ENCODE data around the gene ABHD17C.
A peak's percentile ranks its signal among the peaks of the same experiment; 100 is the strongest.

ABHD17C gene

DNA sequence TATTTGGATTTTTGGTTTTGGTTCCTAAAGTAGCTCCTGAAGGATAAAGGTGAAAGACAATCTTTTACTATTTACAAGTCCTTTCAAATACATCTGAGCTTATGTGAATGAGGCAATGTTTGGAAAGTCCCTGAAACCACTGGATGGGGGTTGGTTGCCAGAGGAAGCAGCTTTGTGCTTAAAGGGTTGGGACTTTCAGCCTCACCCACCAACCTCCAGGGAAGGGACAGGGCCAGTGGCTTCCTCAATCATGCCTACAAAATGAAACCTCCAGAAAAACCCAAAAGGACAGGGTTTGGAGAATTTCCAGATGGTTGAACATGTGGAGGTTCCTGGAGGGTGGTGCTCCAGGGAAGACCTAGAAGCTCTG lies 20.9 kb upstream of the ABHD17C start:
- DNase-seq: no peak
- TF ChIP-seq GATA1 (IDR thresholded peaks at IDR 0.05; ENCODE audit: low read depth, low read length) (no peak), POLR2A (IDR thresholded peaks at IDR 0.05; ENCODE audit: low read length) (no peak)

DNA sequence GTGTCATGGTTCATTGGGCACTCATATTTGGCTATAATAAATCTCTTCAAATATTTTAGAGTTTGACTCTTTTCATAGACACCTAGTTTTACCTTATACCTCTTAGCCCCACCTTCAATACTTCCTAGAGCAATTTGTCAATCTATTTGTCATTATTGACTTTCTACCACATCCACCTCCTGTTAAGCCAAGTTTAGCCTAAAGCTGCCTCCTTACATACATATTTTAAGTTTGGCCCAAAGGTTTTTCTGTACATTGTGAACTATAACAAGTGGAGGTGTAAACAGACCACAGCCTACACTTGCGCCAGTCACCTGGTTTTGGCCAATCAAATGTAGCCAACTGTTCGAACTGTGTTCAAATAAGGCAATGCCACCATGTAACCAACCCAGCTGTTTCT lies 18.1 kb upstream of the ABHD17C start:
- TF ChIP-seq GATA1 (IDR thresholded peaks at IDR 0.05; ENCODE audit: low read depth, low read length) (no peak), POLR2A (IDR thresholded peaks at IDR 0.05; ENCODE audit: low read length) (no peak)
- no peak for DNase-seq

DNA sequence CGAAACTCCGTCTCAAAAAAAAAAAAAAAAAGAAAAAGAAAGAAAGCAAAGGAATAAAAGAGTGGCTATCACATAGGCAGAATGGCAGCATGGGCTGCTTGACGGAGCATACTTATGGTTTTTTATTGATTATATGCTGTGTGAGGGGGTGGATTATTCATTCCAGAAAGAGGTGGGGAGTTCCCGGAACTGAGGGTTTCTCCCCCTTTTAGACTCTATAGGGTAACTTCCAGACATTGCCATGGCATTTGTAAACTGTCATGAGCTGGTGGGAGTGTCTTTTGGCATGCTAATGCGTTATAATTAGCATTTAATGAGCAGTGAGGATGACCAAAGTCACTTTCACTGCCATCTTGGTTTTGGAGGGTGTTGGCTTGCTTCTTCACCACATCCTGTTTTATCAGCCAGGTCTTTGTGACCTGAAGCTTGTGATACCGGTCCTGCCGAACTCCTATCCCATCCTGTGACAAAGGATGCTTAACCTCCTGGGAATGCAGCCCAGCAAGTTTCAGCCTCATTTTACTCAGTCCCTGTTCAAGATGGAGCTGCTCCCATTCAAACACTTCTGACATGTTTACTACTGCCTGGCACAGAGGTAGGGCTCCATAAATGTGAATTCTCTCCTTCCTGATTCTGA lies 15.8 kb upstream of the ABHD17C start:
- no peak for TF ChIP-seq GATA1 (IDR thresholded peaks at IDR 0.05; ENCODE audit: low read depth, low read length)
- no peak for TF ChIP-seq POLR2A (IDR thresholded peaks at IDR 0.05; ENCODE audit: low read length)
- no peak for DNase-seq

DNA sequence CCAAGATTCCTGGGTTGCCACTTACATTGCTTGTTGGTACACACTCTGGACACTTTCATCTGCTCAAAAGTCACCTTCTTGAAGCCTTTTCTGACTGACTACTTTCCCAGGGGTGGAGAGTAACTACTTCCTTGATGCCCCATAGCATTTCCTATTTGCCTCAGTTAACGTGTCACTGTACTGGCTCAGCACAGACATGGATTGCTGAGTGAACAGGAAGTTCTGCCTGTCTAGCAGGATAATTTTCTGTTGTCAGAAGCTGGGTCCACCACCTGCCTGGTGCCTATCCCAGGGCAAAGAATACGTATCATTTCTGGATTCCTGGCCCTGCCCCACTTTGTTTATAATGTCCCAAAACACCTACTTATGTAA lies 15.3 kb upstream of the ABHD17C start:
- DNase-seq: no peak
- TF ChIP-seq POLR2A (IDR thresholded peaks at IDR 0.05; ENCODE audit: low read length): no peak
- TF ChIP-seq GATA1 (IDR thresholded peaks at IDR 0.05; ENCODE audit: low read depth, low read length): no peak

DNA sequence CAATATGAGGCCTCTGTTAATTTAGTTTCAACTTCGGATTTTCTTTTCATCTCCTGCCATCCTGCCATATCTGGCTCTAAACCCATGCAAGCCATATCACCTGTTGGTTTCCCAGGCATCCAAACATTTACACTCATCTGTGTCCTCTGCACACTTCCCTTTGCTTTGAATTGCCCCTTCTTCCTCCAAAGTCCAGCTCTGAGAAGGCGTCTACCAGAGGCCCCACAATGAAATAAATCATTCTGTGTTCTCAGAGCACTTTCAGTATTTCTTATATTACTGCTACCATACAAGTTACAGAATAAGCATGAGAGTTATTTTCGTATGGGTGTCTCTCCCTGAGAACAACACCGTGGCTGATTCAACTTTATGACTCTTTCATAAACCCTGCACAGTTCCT lies 12.9 kb upstream of the ABHD17C start:
- TF ChIP-seq POLR2A (IDR thresholded peaks at IDR 0.05; ENCODE audit: low read length): no peak
- TF ChIP-seq GATA1 (IDR thresholded peaks at IDR 0.05; ENCODE audit: low read depth, low read length): no peak
- DNase-seq: no peak

DNA sequence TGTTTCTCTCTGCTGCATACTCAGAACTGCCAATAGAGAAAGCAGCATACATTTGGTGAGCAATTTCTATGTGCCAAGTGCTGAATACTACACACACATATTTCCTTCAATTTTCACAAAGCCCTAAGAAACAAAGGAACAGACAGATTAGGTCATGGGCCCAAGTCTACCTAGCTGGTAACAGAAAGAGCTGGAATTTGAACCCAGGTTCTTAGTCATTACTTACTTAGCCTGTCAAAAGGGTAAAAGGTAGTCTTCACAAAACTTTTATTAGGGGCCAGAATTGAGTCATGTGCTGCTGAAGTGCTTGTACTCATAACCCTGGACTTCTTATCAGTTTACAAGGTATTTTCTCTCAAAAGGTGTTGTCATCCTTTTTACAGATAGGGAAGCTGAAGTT lies 10.4 kb upstream of the ABHD17C start:
- DNase-seq: no peak
- TF ChIP-seq POLR2A (IDR thresholded peaks at IDR 0.05; ENCODE audit: low read length) (no peak), GATA1 (IDR thresholded peaks at IDR 0.05; ENCODE audit: low read depth, low read length) (no peak)

DNA sequence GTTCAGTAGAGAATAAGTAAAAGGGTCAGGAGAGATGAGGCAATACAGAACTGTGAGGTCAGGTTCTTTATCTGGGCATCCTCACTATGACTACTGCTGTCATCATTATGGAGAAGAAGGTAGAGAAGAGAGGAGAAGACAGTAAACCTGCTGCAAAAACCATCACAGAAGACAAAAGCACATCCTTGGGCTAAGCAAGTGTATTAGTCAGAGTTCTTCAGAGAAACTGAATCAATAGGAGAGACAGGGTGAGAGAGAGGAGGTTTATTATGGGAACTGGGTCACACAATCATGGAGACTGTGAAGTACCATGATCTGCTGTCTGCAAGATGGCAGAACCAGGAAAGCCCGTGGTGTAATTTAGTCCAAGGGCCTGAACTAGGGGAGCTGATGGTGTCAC lies 9.5 kb upstream of the ABHD17C start:
- DNase-seq: no peak
- TF ChIP-seq POLR2A (IDR thresholded peaks at IDR 0.05; ENCODE audit: low read length) (no peak), GATA1 (IDR thresholded peaks at IDR 0.05; ENCODE audit: low read depth, low read length) (no peak)

DNA sequence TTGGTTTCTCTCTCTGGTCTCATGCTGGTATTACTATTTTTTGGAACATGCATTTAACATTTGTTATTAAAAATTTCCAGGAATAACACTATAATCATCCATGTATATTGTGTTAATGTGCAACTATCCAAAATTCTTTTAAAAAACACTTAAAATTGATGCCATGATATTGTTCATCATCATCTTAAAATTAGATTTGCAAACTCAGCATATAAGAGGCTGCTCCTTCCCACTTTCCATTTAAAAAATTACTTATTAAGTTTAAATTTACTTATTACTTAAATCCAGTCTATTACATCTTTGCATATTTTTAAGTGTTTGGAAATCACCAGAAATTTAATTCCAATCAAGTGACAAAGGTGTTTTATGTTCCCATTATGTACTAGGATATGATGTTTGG lies 5.8 kb upstream of the ABHD17C start:
- no peak for TF ChIP-seq POLR2A (IDR thresholded peaks at IDR 0.05; ENCODE audit: low read length)
- no peak for TF ChIP-seq GATA1 (IDR thresholded peaks at IDR 0.05; ENCODE audit: low read depth, low read length)
- DNase-seq: no peak

DNA sequence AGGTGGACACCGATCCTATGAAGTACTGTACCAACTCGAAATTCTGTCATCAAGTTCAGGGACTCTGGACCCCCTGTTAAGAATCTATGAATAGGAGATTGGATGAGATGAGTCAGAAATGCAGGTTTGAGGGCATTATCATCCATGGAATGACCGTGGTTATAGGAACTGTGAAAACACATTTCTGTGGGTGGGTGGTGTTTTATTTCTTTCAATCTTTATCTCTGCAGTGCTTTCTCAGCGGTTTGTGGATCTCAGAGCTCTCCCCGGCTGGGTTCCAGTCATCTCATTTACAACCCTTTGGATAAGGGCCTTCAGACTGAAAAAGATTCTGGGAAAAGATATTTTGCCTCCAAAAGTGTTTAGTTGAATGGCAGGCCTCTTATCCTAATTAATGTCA lies 5.4 kb upstream of the ABHD17C start:
- no peak for DNase-seq
- TF ChIP-seq GATA1 (IDR thresholded peaks at IDR 0.05; ENCODE audit: low read depth, low read length): no peak
- TF ChIP-seq POLR2A (IDR thresholded peaks at IDR 0.05; ENCODE audit: low read length): no peak

DNA sequence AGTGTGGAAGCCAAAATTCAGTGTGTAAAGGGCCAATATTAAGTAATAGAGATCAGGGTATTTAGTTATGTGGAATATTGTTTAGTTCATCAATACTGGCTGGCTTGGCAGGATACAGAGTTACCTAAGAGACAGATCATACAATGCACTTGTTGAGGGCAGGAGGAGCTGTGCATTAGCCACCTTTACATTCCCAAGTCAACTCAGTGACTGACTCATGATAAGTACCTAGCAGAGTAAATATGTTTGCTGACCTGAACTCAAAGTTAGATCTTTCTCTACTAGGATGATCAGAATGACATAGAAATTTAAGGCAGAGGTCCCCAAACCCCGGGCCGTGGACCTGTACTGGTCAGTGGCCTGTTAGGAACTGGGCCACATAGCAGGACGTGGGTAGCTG lies 3.5 kb upstream of the ABHD17C start:
- DNase-seq: no peak

DNA sequence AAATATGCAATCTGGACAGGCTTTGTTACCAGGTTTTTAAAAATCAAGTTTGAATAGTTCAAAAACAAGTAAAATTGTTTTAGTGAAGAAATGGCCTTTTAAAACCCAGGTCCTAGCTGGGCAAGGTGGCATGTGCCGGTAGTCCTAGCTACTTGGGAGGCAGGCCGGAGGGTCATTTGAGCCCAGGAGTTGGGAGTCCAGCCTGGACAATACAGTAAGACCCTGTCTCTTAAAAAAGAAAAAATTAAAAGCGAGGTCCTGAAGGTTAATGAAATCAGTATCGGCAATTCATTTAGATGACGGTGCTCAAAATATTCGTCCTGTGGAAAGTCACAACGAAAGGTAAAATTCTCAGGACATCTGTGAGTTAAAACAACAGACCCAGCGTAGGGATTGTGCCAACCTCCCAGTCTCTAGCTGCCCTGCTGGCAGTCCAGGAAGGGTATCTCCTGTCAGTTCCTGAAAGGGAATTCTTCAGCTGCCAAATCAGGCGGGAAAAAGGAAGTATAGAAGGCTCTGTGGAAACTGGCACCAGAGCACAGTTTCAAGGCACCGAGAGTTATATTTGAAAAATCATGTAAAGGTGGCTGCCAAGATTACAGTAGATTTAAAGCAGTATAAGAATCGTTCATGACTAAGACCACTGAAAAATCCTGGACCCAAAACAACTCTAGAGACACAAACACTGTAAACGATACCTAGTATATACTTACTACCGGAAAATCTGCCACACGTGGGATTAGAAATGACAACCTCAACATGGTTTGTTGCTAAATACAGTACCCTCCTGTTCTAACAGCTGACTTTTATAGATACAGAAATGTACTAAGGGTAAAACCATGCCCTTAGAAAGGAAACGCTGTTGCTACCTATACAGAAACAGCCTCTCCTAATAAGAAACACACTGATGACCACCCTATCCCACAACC lies 1.2 kb upstream of the ABHD17C start:
- no peak for DNase-seq
- TF ChIP-seq POLR2A (IDR thresholded peaks at IDR 0.05; ENCODE audit: low read length): no peak
- TF ChIP-seq GATA1 (IDR thresholded peaks at IDR 0.05; ENCODE audit: low read depth, low read length): no peak

More for the DNA sequence above, 3.5 kb upstream of the ABHD17C start:
- TF ChIP-seq GATA1 (IDR thresholded peaks at IDR 0.05; ENCODE audit: low read depth, low read length) (no peak), POLR2A (IDR thresholded peaks at IDR 0.05; ENCODE audit: low read length) (no peak)

DNA sequence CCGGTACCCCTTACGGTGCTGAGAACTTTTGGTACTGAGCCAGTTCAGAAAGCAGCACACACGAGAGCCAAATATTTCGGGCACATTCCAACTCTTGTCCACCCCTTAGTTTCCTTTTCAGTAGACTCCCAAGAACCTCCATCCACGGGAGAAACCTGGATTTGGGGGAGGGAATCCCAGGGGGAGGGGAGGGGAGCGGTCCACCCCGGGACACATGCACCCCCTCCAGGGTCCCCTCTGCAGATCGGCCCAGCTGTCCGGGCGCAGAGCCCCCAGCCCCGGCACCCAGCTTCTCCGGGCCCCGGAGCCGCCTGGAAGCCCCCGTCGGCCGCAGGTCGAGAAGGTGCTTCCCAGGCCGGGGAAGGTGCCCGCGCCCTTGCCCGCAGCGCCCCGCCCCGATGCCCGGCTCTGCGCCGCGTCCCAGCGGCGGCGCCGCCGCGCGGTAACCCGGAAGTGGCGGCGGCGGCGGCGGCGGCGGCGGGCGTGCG lies 455 bp upstream of the ABHD17C start:
- peak in 1 of 2 experiments; percentile 10 for DNase-seq
- TF ChIP-seq GATA1 (IDR thresholded peaks at IDR 0.05; ENCODE audit: low read depth, low read length) (no peak), POLR2A (IDR thresholded peaks at IDR 0.05; ENCODE audit: low read length) (no peak)

DNA sequence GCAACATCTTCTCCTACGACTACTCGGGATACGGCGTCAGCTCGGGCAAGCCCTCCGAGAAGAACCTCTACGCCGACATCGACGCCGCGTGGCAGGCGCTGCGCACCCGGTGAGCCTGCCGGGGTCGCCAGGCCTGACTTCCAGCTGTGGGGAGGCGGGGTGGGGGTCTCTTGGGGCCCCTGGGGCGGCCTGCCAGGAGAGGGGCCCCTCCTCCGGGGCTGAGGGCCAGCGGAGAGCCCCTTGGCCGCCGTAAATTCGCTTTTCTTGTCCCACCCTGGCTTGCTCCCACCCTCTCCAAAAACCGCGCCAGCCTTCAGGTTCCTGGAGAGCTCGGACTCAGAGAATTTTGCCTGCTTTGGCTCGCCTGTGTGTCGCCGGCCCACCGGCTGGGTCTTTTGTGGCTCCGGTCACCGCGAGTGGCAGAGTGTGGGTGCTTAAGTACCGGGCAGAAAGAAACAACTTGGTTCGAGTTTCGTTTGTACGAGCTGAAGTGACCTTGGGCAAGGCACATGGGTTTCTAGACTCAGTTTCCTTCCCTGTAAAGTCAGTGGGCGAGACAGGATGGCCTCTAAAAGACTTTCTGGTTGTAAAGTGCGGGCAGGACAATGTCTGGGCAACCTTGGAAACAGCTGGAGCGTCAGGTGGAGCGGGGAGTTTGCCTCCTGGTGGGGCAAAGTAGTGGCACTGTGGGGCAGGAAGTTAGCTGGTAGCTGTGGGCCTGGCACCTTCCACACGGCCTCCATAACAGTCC lies 976 bp downstream of the ABHD17C start:
- no peak for DNase-seq
- TF ChIP-seq GATA1 (IDR thresholded peaks at IDR 0.05; ENCODE audit: low read depth, low read length): no peak
- TF ChIP-seq POLR2A (IDR thresholded peaks at IDR 0.05; ENCODE audit: low read length): no peak

DNA sequence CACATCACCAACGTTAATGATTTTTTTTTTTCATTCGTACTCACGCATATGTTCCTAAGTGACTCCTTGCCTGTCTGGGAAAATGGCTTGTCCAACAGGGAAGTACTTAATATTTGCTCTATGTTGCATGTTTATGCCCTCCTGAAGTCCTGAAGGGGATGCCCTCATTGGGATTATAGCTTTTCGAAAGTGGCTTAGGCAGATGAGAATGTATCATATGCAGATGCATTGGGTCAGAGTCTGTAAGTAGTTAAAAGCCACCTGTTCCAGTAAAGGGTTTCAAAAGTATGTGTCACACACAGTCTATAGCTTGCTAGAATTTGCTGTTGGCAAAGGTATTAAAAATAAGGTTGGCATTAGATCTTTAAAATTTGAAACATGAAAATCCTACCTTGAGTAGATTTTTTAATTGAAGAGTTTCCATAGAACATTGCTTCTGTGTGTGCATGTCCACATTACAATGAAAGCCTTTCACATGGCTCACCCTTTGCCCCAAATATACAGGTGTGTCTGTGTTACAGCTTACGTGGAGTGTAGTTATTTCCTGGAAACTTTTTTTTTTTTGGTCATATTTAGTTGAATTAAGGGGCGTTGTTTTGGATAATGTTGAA lies 2.1 kb downstream of the ABHD17C start:
- no peak for TF ChIP-seq GATA1 (IDR thresholded peaks at IDR 0.05; ENCODE audit: low read depth, low read length)
- no peak for TF ChIP-seq POLR2A (IDR thresholded peaks at IDR 0.05; ENCODE audit: low read length)

More for the DNA sequence above, 2.1 kb downstream of the ABHD17C start:
- DNase-seq: no peak
